CD4-positive, CD25-positive, alpha-beta regulatory T cell (primary cell): Measurements from ENCODE around the gene KIF26B. TPM values are rescaled to one million over a fixed set of nuclear protein-coding genes. Genes with fewer than 3 reads are reported as not detected.
"Not testable (repeated sequence)": the region's sequence is repeated elsewhere in the genome, so short reads cannot be mapped to it uniquely, and the experiment has no call there.

Source experiments
- ATAC-seq, 2 donors: fragments of 150-1000 bp; cut with Tn5 transposase; one replicate each; pipeline ENCODE4 v1.10.0; 2021; ENCODE audit warnings: low read depth in 2 of 2, moderate number of reproducible peaks in 2 of 2, moderate library complexity in 1 of 2
- DNase-seq, 3 donors: peaks; one replicate each; pipeline versions ENCODE4 v3.0.0 to v3.0.0-alpha.2; 2012 to 2022; ENCODE audit warnings: mixed read lengths in 1 of 3
- H3K27ac ChIP-seq: one replicate; pipeline ENCODE4 v1.7.0; 2013; ENCODE audit warnings: mild to moderate bottlenecking, low read length; ENCODE audit not compliant: insufficient read depth, poor library complexity, severe bottlenecking
- H3K27me3 ChIP-seq: one replicate; pipeline ENCODE4 v1.7.0; 2013; ENCODE audit warnings: low read length; ENCODE audit not compliant: control insufficient read depth, insufficient read depth
- H3K36me3 ChIP-seq: one replicate; pipeline ENCODE4 v1.7.0; 2013; ENCODE audit warnings: mild to moderate bottlenecking, low read length, moderate library complexity; ENCODE audit not compliant: control insufficient read depth, insufficient read depth
- H3K4me1 ChIP-seq: 2 replicates; pipeline ENCODE4 v1.7.0; 2013; ENCODE audit warnings: mild to moderate bottlenecking, low read length; ENCODE audit not compliant: insufficient read depth, control insufficient read depth, poor library complexity, severe bottlenecking
- H3K4me3 ChIP-seq: one replicate; pipeline ENCODE4 v1.7.0; 2013; ENCODE audit warnings: low read depth, mild to moderate bottlenecking, low read length, moderate library complexity
- H3K9me3 ChIP-seq, 2 experiments: 1 replicate in 1 of 2; 2 replicates in 1 of 2; pipeline ENCODE4 v1.7.0; 2013; ENCODE audit warnings: low read length in 2 of 2, mild to moderate bottlenecking in 1 of 2, moderate library complexity in 1 of 2; ENCODE audit not compliant: control insufficient read depth in 2 of 2
- H3K27ac Mint-ChIP-seq, 3 donors: one replicate each; pipeline ENCODE4 v1.8.0; 2020 to 2022; ENCODE audit warnings: mild to moderate bottlenecking in 3 of 3, mixed read lengths in 3 of 3, moderate library complexity in 2 of 3
- H3K27me3 Mint-ChIP-seq: one replicate; pipeline ENCODE4 v1.8.0; 2022; ENCODE audit warnings: mild to moderate bottlenecking, mixed read lengths
- H3K36me3 Mint-ChIP-seq: one replicate; pipeline ENCODE4 v1.8.0; 2020; ENCODE audit warnings: mixed read lengths
- H3K4me1 Mint-ChIP-seq, 4 donors: one replicate each; pipeline ENCODE4 v1.8.0; 2020 to 2022; ENCODE audit warnings: mixed read lengths in 4 of 4, mild to moderate bottlenecking in 1 of 4
- H3K4me3 Mint-ChIP-seq, 4 donors: one replicate each; pipeline ENCODE4 v1.8.0; 2020 to 2022; ENCODE audit warnings: mild to moderate bottlenecking in 4 of 4, mixed read lengths in 4 of 4, moderate library complexity in 3 of 4
- H3K9me3 Mint-ChIP-seq, 7 donors: one replicate each; pipeline ENCODE4 v1.8.0; 2020 to 2022; ENCODE audit warnings: mixed read lengths in 7 of 7, mild to moderate bottlenecking in 3 of 7, moderate library complexity in 2 of 7
- polyA plus RNA-seq, 4 donors: library from polyadenylated mRNA; unstranded; fragments of 300-500 nt; fragmentation: Illumina TruSeq; gene quantifications; one replicate each; pipeline ENCODE4 v1.2.3, GENCODE V29; 2021
- total RNA-seq: library from RNA; stranded (reverse); gene quantifications from one replicate; pipeline ENCODE4 v1.2.3, GENCODE V29; 2022

KIF26B gene
- total and polyA plus RNA-seq, 5 donors from 2014 or later: not detected

GRCh38 chr1:245714027-245714426 lies 559.2 kb downstream of the KIF26B start:
- H3K27me3 Mint-ChIP-seq, H3K4me1 Mint-ChIP-seq, H3K27ac Mint-ChIP-seq, H3K9me3 ChIP-seq, H3K4me1 ChIP-seq, H3K27me3 ChIP-seq, H3K27ac ChIP-seq, H3K4me3 Mint-ChIP-seq, H3K9me3 Mint-ChIP-seq, DNase-seq, H3K36me3 ChIP-seq, H3K4me3 ChIP-seq, ATAC-seq, H3K36me3 Mint-ChIP-seq: not testable (repeated sequence)

GRCh38 chr1:245715291-245715701 lies 560.5 kb downstream of the KIF26B start:
- Histone ChIP-seq H3K9me3 (no peaks in the 10 kb centered on the region), H3K4me3 (no peak overlapping the region), H3K27ac (no peak overlapping the region), H3K36me3 (no peaks in the 10 kb centered on the region), H3K27me3 (no peaks in the 10 kb centered on the region), H3K4me1 (no peaks in the 10 kb centered on the region)
- ATAC-seq (no peak), DNase-seq (no peak)
- Mint-ChIP-seq H3K36me3 (no peaks in the 10 kb centered on the region), H3K27me3 (peaks cover 7% of the 10 kb centered on the region), H3K4me3 (no peak overlapping the region), H3K9me3 (peaks cover 0 to 2% (median 0%) of the 10 kb centered on the region in 7 donors), H3K4me1 (no peaks in the 10 kb centered on the region), H3K27ac (no peak overlapping the region)

GRCh38 chr1:245715970-245716369 lies 561.2 kb downstream of the KIF26B start:
- peaks cover 7% of the 10 kb centered on the region for H3K27me3 Mint-ChIP-seq
- no peak for DNase-seq
- Histone ChIP-seq H3K9me3 (no peaks in the 10 kb centered on the region), H3K27me3 (no peaks in the 10 kb centered on the region), H3K36me3 (no peaks in the 10 kb centered on the region), H3K4me3 (no peak overlapping the region), H3K4me1 (no peaks in the 10 kb centered on the region), H3K27ac (no peak overlapping the region)
- no peak for ATAC-seq
- no peak overlapping the region for H3K27ac Mint-ChIP-seq
- H3K36me3 Mint-ChIP-seq: no peaks in the 10 kb centered on the region
- H3K4me3 Mint-ChIP-seq: no peak overlapping the region
- H3K4me1 Mint-ChIP-seq: no peaks in the 10 kb centered on the region
- H3K9me3 Mint-ChIP-seq: peaks cover 0 to 3% (median 0%) of the 10 kb centered on the region in 7 donors

DNA sequence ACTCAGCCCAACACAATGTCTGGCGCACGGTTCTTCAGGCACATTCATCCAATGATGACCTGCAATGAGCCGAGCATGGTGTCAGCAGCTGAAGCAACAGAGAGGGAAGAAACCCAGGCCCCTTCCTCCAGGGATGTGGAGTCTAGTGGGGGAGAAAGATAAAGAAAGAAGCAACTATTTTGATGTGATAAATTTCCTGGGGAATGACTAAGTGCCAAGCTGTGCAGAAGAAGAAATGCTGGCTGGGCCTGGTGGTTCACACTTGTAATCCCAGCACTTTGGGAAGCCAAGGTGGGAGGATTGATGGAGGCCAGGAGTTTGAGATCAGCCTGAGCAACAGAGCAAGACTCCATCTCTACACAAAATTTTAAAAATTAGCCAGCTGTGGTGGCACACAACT lies 561.8 kb downstream of the KIF26B start:
- Mint-ChIP-seq H3K9me3 (peaks cover 0 to 5% (median 0%) of the 10 kb centered on the region in 7 donors), H3K27me3 (peaks cover 7% of the 10 kb centered on the region), H3K4me1 (no peaks in the 10 kb centered on the region), H3K36me3 (no peaks in the 10 kb centered on the region), H3K4me3 (no peak overlapping the region), H3K27ac (no peak overlapping the region)
- no peak overlapping the region for H3K4me3 ChIP-seq
- DNase-seq (no peak), ATAC-seq (no peak)
- H3K36me3 ChIP-seq: no peaks in the 10 kb centered on the region
- no peak overlapping the region for H3K27ac ChIP-seq
- no peaks in the 10 kb centered on the region for H3K4me1 ChIP-seq
- H3K27me3 ChIP-seq: no peaks in the 10 kb centered on the region
- no peaks in the 10 kb centered on the region for H3K9me3 ChIP-seq

DNA sequence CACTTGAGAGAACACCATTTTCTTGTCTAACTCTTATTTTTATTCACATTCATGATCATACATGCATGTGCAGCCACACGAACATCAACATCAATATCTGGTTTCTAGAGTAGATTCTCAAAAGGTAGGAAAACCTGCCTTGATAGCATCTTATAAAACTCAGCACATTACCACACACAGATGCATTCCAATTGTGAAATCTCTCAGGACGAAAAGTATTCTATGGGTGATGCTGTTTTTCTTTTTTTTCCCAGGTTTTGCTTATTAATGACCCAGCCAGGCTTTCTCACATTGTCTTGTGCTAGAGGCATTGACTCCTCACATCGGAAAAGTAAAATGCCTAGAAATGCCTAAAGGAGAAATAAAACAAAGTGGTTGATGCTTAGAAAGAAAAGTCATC lies 562.8 kb downstream of the KIF26B start:
- Mint-ChIP-seq H3K9me3 (peaks cover 0 to 7% (median 0%) of the 10 kb centered on the region in 7 donors), H3K27me3 (peaks cover 7% of the 10 kb centered on the region), H3K27ac (no peak overlapping the region), H3K4me3 (no peak overlapping the region), H3K36me3 (no peaks in the 10 kb centered on the region), H3K4me1 (no peaks in the 10 kb centered on the region)
- no peak for ATAC-seq
- no peak for DNase-seq
- H3K27me3 ChIP-seq: no peaks in the 10 kb centered on the region
- no peak overlapping the region for H3K27ac ChIP-seq
- no peaks in the 10 kb centered on the region for H3K4me1 ChIP-seq
- H3K4me3 ChIP-seq: no peak overlapping the region
- no peaks in the 10 kb centered on the region for H3K9me3 ChIP-seq
- no peaks in the 10 kb centered on the region for H3K36me3 ChIP-seq

GRCh38 chr1:245718123-245718522 lies 563.3 kb downstream of the KIF26B start:
- ATAC-seq: no peak
- H3K4me1 ChIP-seq: no peaks in the 10 kb centered on the region
- H3K36me3 Mint-ChIP-seq: no peaks in the 10 kb centered on the region
- H3K36me3 ChIP-seq: no peaks in the 10 kb centered on the region
- H3K4me3 ChIP-seq: no peak overlapping the region
- peaks cover 0 to 7% (median 0%) of the 10 kb centered on the region in 7 donors for H3K9me3 Mint-ChIP-seq
- peaks cover 7% of the 10 kb centered on the region for H3K27me3 Mint-ChIP-seq
- no peaks in the 10 kb centered on the region for H3K9me3 ChIP-seq
- no peak overlapping the region for H3K4me3 Mint-ChIP-seq
- peaks cover 0 to under 1% (median 0%) of the 10 kb centered on the region in 4 donors for H3K4me1 Mint-ChIP-seq
- no peak overlapping the region for H3K27ac ChIP-seq
- H3K27me3 ChIP-seq: no peaks in the 10 kb centered on the region
- H3K27ac Mint-ChIP-seq: no peak overlapping the region
- DNase-seq: no peak

DNA sequence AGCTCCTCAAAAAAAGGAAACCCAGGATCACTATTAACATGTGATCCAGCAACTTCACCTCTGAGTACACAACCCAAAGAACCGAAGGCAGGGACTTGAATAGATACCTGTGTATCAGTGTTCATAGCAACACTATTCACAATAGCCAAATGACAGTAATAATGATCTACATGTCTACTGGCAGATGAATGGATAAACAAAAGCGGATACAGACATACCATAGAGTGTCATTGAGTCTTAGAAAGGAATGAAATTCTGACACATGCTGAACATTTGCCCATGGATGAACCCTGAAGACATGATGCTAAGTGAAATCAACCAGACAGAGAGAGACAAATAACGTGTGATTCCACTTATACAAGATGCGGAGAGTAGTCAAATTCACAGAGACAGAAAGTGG lies 564.2 kb downstream of the KIF26B start:
- Histone ChIP-seq H3K4me1 (no peaks in the 10 kb centered on the region), H3K9me3 (no peaks in the 10 kb centered on the region), H3K27me3 (no peaks in the 10 kb centered on the region), H3K36me3 (no peaks in the 10 kb centered on the region), H3K27ac (no peak overlapping the region), H3K4me3 (no peak overlapping the region)
- no peaks in the 10 kb centered on the region for H3K36me3 Mint-ChIP-seq
- no peak for DNase-seq
- H3K9me3 Mint-ChIP-seq: peaks cover 0 to 7% (median 1%) of the 10 kb centered on the region in 7 donors
- ATAC-seq: no peak
- H3K4me1 Mint-ChIP-seq: peaks cover 0 to 2% (median 0%) of the 10 kb centered on the region in 4 donors
- no peak overlapping the region for H3K27ac Mint-ChIP-seq
- peaks cover 7% of the 10 kb centered on the region for H3K27me3 Mint-ChIP-seq
- no peak overlapping the region for H3K4me3 Mint-ChIP-seq

DNA sequence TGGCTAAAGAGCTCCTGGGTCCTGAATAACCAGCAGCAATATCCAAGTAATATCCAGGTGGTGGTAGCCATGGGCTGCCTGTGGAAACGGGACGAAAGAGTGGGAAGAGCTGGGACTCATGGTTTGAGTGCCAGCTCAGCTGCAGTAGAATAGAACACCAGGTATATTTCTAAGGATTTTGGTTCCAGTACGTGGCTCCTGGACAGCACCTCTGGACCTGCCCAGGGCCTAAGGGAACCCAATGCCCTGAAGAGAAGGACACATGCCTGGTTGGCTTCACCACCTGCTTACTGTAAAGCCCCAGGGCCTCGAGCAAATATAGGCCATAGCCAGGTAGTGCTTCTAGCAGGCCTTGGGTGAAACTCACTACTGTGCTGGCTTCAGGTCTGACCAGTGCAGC lies 566.7 kb downstream of the KIF26B start:
- peaks cover 7% of the 10 kb centered on the region for H3K27me3 Mint-ChIP-seq
- ATAC-seq: no peak

More for the DNA sequence above, 566.7 kb downstream of the KIF26B start:
- DNase-seq: no peak
- Histone ChIP-seq H3K27me3 (no peaks in the 10 kb centered on the region), H3K9me3 (no peaks in the 10 kb centered on the region), H3K27ac (no peak overlapping the region), H3K4me3 (no peak overlapping the region), H3K4me1 (no peaks in the 10 kb centered on the region), H3K36me3 (no peaks in the 10 kb centered on the region)
- H3K4me3 Mint-ChIP-seq: no peak overlapping the region
- no peak overlapping the region for H3K27ac Mint-ChIP-seq
- no peaks in the 10 kb centered on the region for H3K36me3 Mint-ChIP-seq
- H3K9me3 Mint-ChIP-seq: peaks cover 0 to 12% (median 5%) of the 10 kb centered on the region in 7 donors
- peaks cover 0 to 2% (median 0%) of the 10 kb centered on the region in 4 donors for H3K4me1 Mint-ChIP-seq
